T-helper 22 cell (primary cell): ENCODE measurements around the gene FAM171A2.
A peak's percentile ranks its signal among the peaks of the same experiment; 100 is the strongest.
"Not testable (repeated sequence)": the region's sequence is repeated elsewhere in the genome, so short reads cannot be mapped to it uniquely, and the experiment has no call there.

Experiments used
- DNase-seq: peaks from one replicate; pipeline ENCODE4 v3.0.0-alpha.2; 2020; ENCODE audit warnings: low read depth

Gene FAM171A2

GRCh38 chr17:44345454-44346026, 18.1 kb downstream of the FAM171A2 start:
- DNase-seq: no peak

DNA sequence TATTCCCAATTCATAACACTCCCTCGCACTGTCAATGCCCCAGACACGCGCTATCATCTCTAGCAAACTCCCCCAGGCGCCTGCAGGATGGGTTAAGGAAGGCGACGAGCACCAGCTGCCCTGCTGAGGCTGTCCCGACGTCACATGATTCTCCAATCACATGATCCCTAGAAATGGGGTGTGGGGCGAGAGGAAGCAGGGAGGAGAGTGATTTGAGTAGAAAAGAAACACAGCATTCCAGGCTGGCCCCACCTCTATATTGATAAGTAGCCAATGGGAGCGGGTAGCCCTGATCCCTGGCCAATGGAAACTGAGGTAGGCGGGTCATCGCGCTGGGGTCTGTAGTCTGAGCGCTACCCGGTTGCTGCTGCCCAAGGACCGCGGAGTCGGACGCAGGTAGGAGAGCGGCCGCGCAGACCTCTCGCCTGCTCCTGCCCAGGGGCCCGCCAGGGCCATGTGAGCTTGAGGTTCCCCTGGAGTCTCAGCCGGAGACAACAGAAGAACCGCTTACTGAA, 18.7 kb downstream of the FAM171A2 start, which contains the start of gene GRN:
Gene GRN, plus strand, starts transcription at position 364 of the 515 bp plus-strand sequence. CDS start 3,863 bp downstream, outside the sequence.
- peak; percentile 72 for DNase-seq

GRCh38 chr17:44343510-44344209, 20.0 kb downstream of the FAM171A2 start:
- DNase-seq: no peak

GRCh38 chr17:44340553-44340952, 23.1 kb downstream of the FAM171A2 start:
- not testable (repeated sequence) for DNase-seq

GRCh38 chr17:44338702-44339101, 25.0 kb downstream of the FAM171A2 start:
- DNase-seq: no peak

GRCh38 chr17:44335968-44336367, 27.7 kb downstream of the FAM171A2 start:
- DNase-seq: no peak

GRCh38 chr17:44335564-44335963, 28.1 kb downstream of the FAM171A2 start:
- no peak for DNase-seq

GRCh38 chr17:44334727-44335126, 28.9 kb downstream of the FAM171A2 start:
- DNase-seq: no peak

- no peak for DNase-seq
Measured at GRCh38 chr17:44334315-44334714, 29.3 kb downstream of the FAM171A2 start.

- no peak for DNase-seq
Measured at GRCh38 chr17:44333371-44333770, 30.3 kb downstream of the FAM171A2 start.

- peak; percentile 41 for DNase-seq
Measured at GRCh38 chr17:44331249-44331760, 32.3 kb downstream of the FAM171A2 start.

- not testable (repeated sequence) for DNase-seq
Measured at GRCh38 chr17:44330263-44330662, 33.4 kb downstream of the FAM171A2 start.

DNA sequence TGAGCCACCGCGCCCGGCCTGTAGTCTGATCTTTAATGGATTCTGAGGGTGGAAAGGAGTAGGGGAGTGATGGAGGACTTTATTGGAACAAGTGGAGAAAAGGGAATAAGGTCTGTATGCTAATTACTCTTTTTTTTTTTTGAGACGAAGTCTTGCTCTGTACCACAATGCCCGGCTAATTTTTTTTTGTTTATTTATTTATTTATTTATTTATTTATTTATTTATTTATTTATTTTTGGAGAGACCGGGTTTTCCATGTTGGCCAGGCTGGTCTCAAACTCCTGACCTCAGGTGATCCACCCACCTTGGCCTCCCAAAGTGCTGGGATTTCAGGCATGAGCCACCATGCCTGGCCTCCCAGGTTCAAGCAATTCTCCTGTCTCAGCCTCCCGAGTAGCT, 34.1 kb downstream of the FAM171A2 start:
- not testable (repeated sequence) for DNase-seq

DNA sequence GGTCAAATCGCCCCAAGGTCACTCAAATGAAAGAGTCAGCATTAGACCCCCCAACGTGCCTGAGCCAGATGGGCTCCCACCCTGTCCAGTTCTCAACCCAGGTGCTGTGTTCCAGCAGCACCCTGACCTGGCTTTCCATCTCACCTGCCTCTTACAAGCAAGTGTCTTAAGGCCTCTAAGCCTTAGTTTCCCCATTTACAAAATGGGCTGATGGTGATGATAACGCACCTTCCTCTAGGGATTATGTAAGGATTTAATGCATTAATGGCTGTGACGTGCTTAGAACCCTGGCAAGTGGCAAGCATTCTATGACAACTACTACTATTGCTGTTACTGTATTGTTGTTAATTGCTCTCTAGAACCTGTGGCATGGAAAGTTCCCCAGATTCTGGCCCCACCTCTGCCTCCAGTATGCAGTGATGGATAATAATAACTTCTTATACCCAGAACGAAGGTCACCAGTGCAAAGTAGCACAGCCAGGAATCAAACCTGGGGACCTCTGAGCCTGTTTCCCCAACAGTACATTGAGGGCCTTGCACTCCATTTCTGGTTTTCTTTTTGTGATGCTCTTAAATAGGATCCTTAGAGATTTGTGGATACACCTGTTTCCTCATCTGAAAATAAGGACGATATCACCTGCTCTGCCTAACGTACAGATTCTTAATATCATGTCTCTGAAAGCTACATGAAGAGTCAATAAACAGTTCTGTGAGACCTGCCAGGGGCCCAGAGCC, 35.8 kb downstream of the FAM171A2 start:
- no peak for DNase-seq

DNA sequence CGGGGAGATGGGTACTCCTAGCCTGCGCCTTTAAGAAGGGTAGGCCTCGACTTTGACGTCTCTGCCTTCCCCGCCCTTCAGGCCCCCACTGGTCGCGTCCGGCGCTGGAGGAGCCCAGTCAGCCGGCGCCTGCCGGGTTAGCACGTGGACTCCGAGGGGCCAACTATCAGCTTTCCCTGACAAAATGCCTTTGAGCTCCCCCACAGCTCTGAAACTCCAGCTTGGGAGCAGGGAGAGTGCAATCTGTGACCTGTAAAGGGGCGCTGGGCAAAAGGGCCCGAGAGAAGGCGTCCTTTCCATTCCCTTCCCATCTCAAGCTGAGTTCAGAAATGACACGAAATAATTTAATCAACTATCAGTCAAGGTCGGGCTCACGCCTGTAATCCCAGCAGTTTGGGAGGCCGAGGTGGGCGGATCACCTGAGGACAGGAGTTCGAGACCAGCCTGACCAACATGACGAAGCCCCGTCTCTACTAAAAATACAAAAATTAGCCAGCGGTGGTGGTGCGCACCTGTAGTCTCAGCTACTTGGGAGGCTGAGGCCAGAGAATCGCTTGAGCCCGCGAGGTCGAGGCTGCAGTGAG, 36.7 kb downstream of the FAM171A2 start:
- DNase-seq: peak; percentile 93

DNA sequence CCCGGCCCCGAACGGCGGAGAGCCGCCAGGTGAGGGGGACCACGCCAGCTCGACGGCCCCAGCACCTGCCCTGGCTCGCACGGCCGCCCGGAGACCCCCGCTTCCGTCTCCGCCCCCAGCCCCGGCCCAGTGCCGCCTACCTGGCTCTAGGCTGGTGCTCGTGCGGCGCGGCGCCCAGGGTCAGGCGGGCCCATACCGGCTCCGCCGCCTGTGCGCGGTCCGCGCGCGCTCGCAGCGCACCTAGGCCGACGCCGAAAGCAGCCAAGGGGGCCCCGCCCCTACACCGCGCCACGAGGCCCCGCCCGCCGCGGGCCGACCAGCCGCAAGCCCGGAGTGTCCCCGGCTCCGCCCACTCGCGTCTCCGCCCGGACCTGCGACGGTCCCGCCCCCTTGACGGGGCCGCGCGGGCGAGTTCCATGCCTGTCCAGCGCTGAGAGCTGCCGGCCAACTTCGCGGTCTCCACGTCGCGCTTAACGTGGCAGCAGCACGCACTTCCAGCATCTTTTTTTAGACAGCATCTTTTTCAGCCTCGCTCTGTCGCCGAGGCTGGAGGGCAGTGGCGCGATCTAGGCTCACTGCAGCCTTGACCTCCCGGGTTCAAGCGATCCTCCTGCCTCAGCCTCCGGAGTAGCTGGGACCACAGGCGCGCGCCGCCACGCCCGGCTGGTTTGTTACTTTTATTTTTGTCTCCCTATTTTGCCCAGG, 38.9 kb downstream of the FAM171A2 start, which contains the start of gene SLC25A39:
Gene SLC25A39, minus strand, starts transcription at position 253 of the 705 bp plus-strand sequence. CDS start 1,261 bp downstream, outside the sequence.
- peak; percentile 86 for DNase-seq

DNA sequence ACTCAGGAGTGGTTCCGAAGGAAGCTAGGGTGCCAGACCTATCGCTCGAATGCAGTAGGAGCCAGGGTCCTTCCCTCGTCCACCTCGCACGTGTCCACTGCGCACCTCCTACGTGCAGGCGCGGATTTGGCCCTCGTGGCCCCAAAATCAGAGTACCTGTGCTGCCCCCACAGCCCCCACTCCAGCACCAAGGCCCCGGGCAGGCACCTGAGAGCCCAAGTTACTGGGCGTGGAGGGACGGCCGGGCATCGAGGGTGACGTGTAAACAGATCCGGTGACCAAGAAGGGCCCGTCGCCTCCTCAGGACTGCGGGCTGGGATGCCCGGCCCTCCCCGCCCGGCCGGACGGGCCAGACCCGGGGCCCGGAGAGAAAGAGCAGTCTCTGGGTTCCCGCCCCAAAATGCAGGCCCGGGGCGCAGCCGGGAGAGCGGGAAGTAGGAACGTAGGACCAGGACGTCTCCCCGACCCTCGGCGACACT, 39.5 kb downstream of the FAM171A2 start:
- no peak for DNase-seq

- no peak for DNase-seq
Measured at GRCh38 chr17:44323359-44324091, 40.1 kb downstream of the FAM171A2 start.

DNA sequence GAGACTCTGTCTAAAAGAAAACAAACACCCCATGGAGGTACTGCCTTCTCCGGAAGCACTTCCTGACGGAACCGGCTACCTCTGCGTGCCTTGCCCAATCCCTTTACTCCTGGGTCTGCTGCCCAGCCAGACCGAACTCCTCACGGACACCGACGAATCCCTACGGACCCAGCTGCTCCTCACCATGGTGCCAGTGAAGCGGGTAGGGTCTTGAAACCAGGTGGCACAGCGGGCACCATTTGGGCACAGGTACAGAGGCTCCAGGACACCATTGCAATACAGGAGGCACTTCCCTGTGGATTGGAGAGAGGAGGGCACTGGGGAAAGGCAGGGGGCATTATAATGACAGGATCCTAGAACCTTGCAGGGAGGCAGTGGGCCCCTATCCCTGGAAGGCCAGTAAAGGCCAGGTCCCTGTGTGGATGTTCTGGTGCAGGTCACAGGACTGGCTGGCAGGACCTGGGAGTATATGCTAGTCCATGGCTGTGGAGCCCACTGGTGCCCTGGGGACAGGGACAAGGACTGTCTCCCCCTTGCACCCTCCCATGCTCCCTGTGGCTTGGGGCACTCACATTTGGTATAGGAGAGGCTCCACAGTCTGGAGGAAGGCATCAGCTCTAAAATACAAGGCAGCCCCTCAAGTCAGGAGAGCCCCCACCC, 41.3 kb downstream of the FAM171A2 start:
- no peak for DNase-seq
